HG03196 (cell line): ENCODE measurements around the gene ERBB4.
"Not testable (repeated sequence)": the region's sequence is repeated elsewhere in the genome, so short reads cannot be mapped to it uniquely, and the experiment has no call there.

Experiments
- ATAC-seq: cut with Tn5 transposase; IDR thresholded peaks from one replicate; pipeline ENCODE4 v1.9.1; 2021; ENCODE audit not compliant: unreplicated experiment

ERBB4 gene

DNA sequence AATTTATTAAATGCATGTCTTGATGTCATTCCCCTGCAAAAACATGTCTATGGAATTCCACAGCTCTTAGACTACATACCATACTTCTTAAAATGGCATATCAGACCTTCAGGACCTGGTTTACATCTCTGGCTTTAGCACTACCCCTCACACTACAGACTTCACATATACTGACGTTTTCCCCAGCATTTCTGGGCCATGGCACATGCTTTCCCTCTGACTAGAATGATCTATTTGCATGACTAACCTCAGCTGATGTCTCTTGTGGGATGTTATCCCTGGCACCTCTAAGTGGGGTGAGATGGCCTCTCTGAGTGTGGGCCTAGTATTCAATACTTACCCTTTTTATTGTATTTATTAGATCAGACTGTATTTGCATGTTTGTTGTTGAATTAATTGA, 381.6 kb downstream of the ERBB4 start:
- ATAC-seq: no peak

DNA sequence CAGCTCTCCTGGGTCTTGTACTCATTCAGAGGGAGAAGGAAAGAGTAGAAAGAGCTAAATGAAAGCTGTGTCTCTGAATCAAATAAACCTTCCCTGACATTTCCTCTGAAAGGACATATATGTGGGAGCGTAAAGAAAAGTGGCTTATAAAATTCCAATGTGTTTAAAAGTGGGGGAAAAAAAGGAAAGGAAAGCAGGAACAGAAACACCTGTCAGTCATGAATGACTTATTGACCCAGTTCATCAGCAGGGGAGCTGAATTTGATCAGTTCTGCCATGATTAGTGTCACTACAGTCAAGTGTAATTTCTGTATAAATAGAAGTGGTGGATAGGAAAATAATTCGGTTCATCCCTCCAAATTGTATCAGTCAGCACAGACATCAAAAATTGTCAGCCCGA, 382.5 kb downstream of the ERBB4 start:
- no peak for ATAC-seq

DNA sequence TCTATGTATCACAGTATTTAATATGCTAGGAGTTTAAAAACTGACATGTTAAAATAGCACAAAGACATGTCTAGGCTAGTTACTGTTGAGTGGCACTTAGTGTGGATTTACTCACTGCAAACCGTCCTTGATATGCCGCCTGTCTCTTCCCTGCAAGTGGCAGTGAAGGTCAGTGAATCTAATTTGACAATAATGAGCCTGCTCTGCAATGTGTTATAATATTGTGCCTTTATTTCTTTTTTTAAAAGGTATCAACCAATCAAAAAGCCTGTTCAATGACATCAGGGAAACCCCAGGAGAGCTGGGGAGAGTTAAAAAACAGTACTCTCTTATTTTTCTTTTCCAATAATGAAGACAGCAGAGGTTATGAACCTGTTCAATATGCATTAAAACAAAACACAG, 384.1 kb downstream of the ERBB4 start:
- no peak for ATAC-seq

DNA sequence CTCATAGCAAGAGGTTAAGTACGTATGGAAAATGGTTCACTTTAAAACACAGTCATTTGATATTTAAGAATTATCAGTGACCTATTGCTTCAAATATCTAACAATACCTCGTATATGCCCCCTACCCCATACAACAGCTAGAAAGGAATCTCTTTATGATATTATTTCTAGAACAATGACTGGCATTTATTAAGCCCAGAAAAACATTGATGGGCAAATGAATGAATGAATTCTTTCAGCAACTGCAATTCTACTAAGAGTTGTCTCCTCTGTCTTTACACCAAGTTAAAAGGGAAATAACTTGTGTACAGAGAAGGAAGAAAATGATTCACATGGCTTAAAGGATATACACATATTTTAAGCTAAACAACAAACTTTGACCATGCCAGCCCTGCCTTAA, 384.7 kb downstream of the ERBB4 start:
- ATAC-seq: no peak

DNA sequence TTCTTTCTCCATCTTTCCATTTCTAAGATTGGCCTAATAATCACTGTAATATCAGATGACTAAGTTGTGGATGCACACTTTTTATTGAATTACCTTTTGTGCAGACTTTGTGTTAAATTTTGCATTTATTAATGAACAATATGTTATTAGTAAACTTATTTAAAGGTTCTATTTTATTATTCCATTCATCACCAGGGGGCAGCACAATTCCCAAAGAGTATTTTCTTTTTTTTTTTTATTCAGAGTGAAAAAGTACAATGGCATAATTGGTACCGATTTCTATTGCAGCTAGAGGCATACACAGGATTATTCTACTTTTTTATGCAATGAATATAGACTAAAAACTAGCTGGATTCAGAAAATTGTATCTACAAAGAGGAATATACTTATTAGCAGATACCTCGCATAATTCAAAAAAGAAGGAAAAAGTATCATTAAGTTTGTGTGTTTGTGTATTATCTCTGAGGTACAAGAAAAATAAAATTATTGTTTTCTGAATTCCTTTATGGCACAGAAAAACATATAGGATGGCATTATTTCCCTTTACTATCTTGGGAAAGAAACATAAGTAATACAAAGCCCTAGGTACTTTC, 390.6 kb downstream of the ERBB4 start:
- no peak for ATAC-seq

DNA sequence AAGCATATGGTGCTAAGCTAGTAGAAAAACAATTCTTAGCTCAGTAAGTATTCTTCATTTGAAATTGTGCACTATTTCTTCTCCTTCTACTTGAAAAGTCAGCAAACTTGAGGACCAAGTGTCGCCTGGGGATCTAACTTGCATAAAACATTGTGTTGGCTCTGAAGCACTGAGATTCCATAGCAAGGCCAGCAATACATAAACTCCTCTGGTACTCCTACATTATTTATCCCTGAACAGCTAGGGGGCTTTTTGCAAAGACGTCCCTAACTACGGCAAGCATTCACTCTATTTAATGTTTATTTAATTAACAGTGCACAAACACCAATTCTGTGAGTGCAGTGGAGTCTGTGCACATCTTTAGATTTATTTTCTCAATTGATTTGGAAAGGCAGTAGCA, 392.2 kb downstream of the ERBB4 start:
- no peak for ATAC-seq

DNA sequence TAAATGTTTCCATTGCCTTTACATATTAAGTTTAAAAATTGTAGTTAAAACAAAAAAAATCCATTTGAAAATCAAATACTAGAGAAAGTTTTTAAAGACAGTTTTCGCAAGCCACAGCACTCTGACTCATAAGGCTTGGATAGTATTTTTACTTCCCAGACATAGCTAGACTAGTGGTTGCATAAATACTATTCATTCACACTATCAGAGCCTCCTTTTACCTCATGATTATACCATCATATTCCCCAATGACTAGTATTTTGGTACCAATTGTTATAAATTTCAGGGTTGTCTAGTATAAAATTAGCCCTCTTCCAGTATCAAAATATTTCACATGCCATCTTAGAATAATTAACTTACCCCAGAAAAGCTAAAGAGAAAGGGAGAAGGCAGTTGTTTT, 393.5 kb downstream of the ERBB4 start:
- ATAC-seq: no peak

DNA sequence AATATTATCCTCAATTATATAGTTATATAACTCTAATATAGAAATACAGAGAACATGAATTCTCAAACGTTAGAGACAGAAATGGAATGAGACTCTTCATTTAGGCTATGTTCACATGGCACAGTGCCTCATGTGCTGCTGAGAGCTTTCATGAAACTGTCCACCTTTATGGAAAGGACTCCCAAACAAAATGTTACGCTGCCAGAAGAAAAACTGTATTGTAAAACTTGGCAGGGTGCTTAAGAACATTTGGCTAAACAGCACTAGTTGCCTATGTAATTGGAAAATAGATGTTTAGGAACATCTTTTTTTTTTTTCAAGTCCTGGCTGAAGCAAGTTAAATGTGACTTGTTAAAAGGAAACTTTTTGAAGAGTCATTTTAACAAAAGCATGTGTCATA, 396.0 kb downstream of the ERBB4 start:
- no peak for ATAC-seq

DNA sequence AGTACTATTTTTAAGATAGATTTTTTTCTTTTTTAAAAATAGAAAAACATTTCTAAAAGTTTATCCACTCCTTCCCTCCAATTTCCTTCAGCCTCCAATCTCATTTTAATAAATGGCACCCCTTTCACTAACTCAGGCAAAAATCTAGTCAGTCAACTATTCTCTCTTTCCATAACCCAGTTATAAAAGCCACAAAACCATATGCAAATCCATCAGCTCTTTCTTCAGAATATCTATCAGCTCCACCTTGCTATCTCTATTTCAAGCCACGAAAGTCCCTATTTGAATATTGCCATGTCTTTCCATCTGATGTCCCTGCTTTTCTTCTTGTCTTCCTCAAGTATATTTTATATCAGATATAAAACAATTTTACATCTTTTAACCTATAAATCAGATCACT, 397.1 kb downstream of the ERBB4 start:
- no peak for ATAC-seq

DNA sequence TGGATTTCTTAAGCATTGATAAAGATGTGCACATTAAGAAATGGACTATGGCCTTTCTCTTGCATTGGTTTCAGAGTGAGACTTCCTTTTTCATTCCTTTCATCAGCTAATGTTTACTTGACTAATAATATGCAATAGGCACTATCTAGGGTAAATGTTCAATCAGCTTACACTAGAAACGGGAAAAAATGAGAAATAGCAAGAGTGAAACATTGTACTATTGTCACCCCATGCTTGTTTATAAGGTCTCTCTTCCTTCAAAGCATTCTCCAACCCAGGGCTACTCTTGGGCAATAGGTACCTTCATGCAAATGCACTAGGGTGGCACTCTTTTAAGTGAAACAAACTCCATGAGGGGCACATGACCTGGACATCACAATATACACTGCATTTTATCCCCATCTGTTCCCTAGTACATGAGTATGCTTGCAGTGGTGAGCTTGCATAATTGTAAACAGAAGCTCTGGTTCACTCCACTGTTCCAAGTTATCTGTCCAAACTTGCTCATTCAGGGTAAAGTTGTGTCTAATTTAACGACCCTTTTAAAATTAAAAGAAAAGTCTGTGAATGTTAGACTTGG, 402.3 kb downstream of the ERBB4 start:
- ATAC-seq: no peak

DNA sequence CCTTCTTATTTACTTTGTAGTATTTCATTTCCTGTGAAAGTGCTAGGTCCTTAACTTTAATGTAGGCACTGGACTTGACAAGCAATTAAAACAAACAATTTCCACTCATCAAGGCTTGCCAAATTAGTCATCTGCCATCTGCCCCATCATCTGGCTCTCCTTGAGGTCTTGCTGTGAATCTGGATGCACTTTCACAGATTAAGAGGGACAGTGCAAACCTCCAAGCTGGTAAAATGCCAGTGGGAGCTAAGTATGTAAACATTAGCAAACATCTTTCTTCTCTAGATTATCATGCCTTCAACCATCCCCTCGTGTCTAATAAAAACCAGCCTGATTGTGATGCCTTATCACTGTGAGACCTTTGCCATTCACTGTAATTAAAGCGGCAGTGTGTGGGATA, 402.9 kb downstream of the ERBB4 start:
- no peak for ATAC-seq

DNA sequence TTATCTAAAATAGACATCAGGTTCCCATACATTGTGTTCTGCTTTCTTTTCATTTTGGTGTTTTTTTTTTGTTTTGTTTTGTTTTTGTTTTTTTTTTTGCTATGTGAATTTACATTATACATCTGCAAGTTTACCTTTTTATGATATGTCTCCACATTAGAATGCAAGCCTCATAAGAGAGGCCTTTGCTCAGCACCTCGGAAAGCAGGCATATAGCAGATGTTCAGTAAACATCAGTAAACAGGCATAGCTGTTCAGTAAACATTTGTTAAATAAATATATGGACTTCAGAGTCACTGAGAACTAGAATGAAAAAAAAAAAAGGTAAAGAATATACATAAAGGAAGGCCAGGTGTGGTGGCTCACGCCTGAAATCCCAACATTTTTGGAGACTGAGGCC, 405.3 kb downstream of the ERBB4 start:
- no peak for ATAC-seq

DNA sequence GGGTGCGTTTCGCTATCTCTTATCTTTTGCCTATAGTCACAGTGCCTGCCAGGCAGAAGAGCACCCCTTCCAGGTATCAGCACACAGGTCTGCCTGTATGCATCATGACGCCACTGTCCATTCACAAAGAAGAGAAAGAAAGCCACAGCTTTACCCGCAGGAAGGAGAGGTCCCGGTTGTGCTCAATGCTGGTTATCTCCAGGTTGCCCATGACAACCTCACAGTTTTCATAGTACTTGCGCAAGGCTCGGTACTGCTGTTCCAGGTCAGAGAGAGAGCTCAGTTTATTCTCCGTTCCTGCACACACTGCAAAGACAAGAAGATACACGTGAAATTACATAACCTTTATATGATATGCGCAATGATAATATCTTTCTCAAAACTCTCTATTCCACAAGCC, 414.0 kb downstream of the ERBB4 start:
- no peak for ATAC-seq

DNA sequence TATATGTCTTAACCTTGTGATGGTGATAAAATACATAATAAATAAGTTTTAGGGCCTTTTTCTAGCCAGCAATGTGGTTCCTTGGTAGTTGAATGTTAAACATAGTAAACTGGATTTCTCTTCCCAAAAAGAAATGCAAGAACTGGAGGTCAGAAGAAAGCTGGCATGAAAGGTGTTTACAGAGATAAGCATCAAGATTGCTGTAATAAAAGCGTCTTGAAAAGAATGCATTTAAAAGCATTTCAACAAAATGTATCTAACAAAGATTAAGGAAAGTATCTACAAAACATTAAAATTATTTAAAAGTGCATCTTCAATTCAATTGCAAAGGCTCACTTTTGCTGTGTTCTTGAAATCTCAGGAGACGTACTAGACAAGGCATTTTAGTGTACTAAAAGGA, 419.0 kb downstream of the ERBB4 start:
- ATAC-seq: no peak

DNA sequence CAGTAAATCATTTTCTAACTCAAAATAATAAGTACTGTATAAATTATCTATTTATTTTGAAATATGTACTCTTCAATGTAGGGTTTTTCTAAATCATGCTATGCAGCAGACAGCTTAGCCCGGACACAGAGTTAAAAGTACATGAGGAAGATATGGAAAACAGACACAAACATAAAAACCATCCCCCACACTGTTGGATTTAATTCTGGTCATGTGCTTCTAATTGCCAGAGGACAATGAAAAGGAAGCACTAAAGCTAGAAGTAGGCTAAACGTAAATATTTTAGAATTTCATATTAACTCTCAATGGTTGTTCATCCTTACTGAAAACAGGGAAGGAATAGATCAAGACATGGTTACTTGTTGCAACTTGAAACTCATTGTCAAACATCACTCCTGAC, 420.7 kb downstream of the ERBB4 start:
- no peak for ATAC-seq

DNA sequence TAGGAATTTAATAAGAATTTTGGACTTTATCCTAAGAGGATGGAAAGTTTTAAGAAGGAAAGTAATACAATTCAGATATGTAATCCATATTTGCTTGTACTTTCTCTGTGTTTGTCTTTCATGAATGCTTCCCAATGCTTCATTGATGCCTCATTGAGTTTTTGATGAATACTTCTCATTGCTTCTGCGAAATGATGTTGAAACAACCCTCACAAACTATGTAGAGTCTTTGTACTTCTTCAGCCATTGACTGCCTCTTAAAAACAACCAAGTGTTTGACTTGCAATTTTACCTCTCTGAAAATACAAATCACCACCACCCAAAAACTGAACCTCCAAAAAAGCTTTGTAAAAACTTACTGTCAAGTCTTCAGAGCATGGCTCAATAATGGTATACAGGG, 424.1 kb downstream of the ERBB4 start:
- no peak for ATAC-seq

DNA sequence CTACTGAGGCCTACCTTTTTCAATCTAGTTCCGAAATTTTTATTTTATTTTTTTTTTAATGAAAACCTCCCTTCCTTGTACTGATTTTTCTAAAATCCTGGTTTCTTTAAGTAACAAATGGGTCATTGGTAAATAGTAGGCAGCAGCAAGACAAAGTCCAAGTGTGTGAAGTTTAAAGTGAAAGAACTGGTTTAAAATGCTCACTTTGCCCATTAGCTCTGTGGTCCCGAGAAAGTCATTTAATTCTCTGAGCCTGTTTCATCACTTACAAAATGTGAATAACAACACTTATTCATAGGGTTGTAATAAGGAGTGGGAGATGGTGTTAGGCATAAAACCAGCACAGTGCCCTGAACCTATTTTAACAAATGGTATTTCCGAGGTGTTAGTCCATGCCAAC, 426.2 kb downstream of the ERBB4 start:
- ATAC-seq: no peak

DNA sequence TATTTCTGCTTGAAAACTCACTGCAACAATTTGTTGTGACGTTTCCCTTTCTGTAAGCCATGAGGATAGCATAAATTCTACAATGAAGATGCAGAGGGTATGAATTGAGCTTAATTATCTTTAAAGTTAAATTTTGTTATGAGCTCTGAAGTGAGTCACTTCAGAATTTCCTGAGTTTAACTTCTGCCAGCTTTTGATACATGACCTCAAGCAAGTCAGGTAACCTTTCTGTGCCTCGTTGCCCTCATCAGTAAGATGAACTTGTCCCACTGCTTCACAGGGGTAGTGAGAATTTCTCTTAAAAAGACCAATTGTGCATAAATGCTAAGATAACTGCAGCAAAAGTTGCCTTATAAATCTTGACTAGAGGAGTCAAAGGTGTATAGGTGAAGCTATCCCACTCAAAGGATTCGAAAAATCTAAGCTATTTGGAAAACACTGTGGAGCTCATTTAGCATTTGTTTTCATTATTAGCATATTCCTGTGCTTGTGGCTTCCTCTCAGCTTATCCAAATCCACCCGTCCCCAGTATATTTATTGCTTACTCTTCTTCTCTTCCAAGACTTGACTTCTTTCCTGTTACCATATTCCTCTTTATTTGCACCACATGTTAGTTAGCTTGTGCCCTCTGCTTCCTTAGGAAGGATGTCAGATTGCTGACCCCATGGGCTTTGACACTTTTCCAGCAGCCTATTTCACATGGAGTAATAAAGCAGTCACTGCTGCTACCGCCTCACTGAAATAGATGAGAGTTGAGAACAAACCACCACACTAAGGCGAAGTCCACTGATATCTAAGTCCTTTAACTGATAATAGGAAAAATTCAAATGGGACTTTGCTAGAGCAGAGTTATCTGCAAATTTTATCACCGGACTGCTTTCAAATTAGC, 428.6 kb downstream of the ERBB4 start:
- ATAC-seq: no peak

DNA sequence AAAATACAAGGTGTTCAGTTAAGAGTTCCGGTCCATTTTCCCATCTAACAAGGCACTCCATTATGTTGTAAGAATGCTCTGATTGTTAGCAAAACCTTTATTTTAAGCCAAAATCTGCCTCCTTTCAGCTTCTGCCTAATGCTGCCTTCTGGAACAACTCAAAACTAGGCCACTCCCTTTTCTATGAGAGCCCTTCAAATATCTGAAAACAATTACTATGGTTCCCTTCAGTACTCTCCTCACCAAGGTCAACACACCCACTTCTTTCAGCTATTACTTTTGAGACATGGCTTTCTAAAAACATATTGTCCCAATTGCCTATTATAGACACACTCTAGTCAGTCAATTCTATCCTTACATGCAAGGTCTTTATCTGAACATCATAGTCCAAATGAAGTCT, 429.4 kb downstream of the ERBB4 start:
- no peak for ATAC-seq

DNA sequence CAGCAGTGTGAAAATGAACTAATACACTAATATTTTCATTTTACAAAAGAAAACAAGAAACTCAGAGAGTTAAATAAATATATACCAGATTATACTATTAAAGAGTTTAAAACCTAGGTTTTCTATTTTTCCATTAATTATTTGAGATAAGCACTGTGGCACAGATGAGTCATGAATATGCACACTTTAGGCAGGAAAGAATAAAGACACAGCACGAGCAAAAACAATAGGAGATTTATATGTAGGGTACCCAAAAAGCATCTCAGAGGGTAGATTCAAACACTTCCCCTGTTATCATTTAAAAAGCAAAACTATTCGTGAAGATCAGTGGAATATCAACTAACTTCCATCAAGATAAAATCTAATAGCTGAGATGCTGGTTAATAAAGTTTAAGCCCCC, 430.6 kb downstream of the ERBB4 start:
- no peak for ATAC-seq

DNA sequence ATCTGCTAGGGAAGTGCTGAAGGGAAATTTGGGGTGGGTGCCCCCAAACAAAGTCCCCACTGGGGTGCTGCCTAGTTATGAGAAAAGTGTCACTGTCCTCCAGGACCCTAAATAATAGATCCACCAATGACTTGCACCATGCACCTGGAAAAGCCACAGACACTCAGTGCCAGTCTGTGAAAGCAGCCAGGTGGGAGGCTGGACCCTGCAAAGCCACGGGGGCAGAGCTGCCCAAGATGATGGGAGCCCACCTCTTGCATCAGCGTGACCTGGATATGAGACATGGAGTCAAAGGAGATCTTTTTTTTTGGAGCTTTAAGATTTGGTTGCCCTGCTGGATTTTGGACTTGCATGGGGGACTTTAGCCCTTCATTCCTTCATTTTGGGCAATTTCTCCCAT, 431.6 kb downstream of the ERBB4 start:
- ATAC-seq: no peak

DNA sequence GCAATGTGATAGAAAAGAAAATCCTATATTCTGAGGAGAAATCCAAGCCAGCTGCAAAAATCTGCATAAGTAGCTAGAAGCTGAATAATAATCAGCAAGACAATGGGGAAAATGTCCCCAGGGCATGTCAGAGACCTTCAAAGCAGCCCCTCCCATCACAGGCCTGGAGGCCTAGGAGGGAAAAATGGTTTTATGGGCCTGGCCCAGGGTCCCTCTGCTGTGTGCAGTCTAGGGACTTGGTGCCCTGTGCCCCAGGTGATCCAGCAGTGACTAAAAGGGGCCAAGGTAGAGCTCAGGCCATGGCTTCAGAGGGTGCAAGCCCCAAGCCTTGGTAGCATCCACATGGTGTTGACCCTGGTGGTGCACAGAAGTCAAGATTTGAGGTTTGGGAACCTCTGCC, 432.1 kb downstream of the ERBB4 start:
- not testable (repeated sequence) for ATAC-seq
